ENCODE measurements around the gene PRIMPOL.

- TF ChIP-seq CTCF (conservative IDR thresholded peaks at IDR 0.05 in 1 of 2, IDR thresholded peaks at IDR 0.05 in 1 of 2; ENCODE audit: low read depth in 1 of 2, low read length in 2 of 2) (no peak), EZH2 (IDR thresholded peaks at IDR 0.05; ENCODE audit: low read length, missing control alignments) (no peak)
Measured at GRCh38 chr4:184651899-184652298, 2.4 kb downstream of the PRIMPOL start.

Data from fibroblast of lung (primary cell).